Vagina (tissue), 2 donors: Measurements from ENCODE around the gene RABL6.

Experiments used
- CTCF ChIP-seq, 3 experiments: fragments of 450-650 bp in 2 of 3; fragments of 200-600 bp in 1 of 3; sonication (generic) in 1 of 3; IDR thresholded peaks; one replicate each; pipeline ENCODE4 v1.5.1; 2017 to 2019; ENCODE audit warnings: antibody characterized with exemption in 3 of 3, mild to moderate bottlenecking in 2 of 3, moderate library complexity in 2 of 3
- POLR2A ChIP-seq, 2 donors: fragments of 450-650 bp; IDR thresholded peaks; one replicate each; pipeline ENCODE4 v1.6.1; 2017; ENCODE audit warnings: antibody characterized with exemption in 2 of 2, mild to moderate bottlenecking in 2 of 2, moderate library complexity in 2 of 2
- POLR2AphosphoS5 ChIP-seq, 2 donors: sonication (generic); formaldehyde crosslinking; IDR thresholded peaks; one replicate each; pipeline ENCODE4 v1.9.0; 2017; ENCODE audit warnings: antibody characterized with exemption in 2 of 2, mild to moderate bottlenecking in 2 of 2, low read depth in 1 of 2; ENCODE audit not compliant: insufficient read depth in 1 of 2

- TF ChIP-seq CTCF (IDR thresholded peaks at IDR 0.05): no peak
- TF ChIP-seq POLR2AphosphoS5 (IDR thresholded peaks at IDR 0.05; ENCODE audit: insufficient read depth in 1 of 2, low read depth in 1 of 2): no peak
- no peak for TF ChIP-seq POLR2A (IDR thresholded peaks at IDR 0.05)
These were observed 15.2 kb upstream of the RABL6 start for GRCh38 chr9:136792321-136793085.
